Heart left ventricle (tissue), 16 donors: Measurements from ENCODE around the gene DPAGT1. TPM values are rescaled to one million over a fixed set of nuclear protein-coding genes. Genes with fewer than 3 reads are reported as not detected.
A peak's percentile ranks its signal among the peaks of the same experiment; 100 is the strongest.

ENCODE experiments used
- ATAC-seq, 4 donors: fragments of 200-7000 bp; cut with Tn5 transposase; one replicate each; pipeline ENCODE4 v1.9.1; 2020 to 2022; ENCODE audit warnings: moderate library complexity in 4 of 4, mild to moderate bottlenecking in 3 of 4, moderate number of reproducible peaks in 1 of 4
- DNase-seq, 5 donors: peaks; one replicate each; pipeline ENCODE4 v3.0.0-alpha.2; 2020
- H3K27ac ChIP-seq, 12 donors: fragments of 200-600 bp; sonication (generic) in 4 of 12; one replicate each; pipeline versions ENCODE4 v1.5.0 to v1.8.0; 2016 to 2022; ENCODE audit warnings: mild to moderate bottlenecking in 2 of 12
- H3K27me3 ChIP-seq, 9 donors: fragments of 200-600 bp; sonication (generic) in 2 of 9; one replicate each; pipeline versions ENCODE4 v1.5.1 to v1.8.0; 2016 to 2022; ENCODE audit warnings: mild to moderate bottlenecking in 3 of 9
- H3K36me3 ChIP-seq, 9 donors: fragments of 200-600 bp; sonication (generic) in 2 of 9; one replicate each; pipeline versions ENCODE4 v1.5.0 to v1.8.0; 2018 to 2022; ENCODE audit warnings: mild to moderate bottlenecking in 2 of 9
- H3K4me1 ChIP-seq, 12 donors: fragments of 200-600 bp; sonication (generic) in 4 of 12; one replicate each; pipeline versions ENCODE4 v1.5.0 to v1.8.0; 2016 to 2022; ENCODE audit warnings: mild to moderate bottlenecking in 3 of 12
- H3K4me3 ChIP-seq, 12 donors: fragments of 200-600 bp; sonication (generic) in 4 of 12; one replicate each; pipeline versions ENCODE4 v1.5.0 to v1.8.0; 2017 to 2022; ENCODE audit warnings: mild to moderate bottlenecking in 9 of 12, moderate library complexity in 4 of 12
- H3K9me3 ChIP-seq, 12 donors: fragments of 200-600 bp; sonication (generic) in 4 of 12; one replicate each; pipeline versions ENCODE4 v1.5.0 to v1.8.0; 2016 to 2022; ENCODE audit warnings: mild to moderate bottlenecking in 1 of 12
- POLR2A ChIP-seq, 2 donors: fragments of 450-650 bp; IDR thresholded peaks; one replicate each; pipeline ENCODE4 v1.6.1; 2017; ENCODE audit warnings: antibody characterized with exemption in 2 of 2, mild to moderate bottlenecking in 2 of 2, moderate library complexity in 2 of 2
- WGBS, 4 donors: extraction: QIAGEN DNeasy Blood & Tissue Kit in 2 of 4; methylation state at CpG; one replicate each; pipeline versions ENCODE4 v1.1.5 to v1.1.7; 2013 to 2018; 5-methylcytosine and 5-hydroxymethylcytosine counted together
- intact Hi-C, 10 donors: fragments of 100-400 bp; cut with DNase I; formaldehyde crosslinking; loops; one replicate each; pipeline versions ENCODE4 v1.11.1 to v1.14.2; 2022
- polyA plus RNA-seq, 2 donors: library from polyadenylated mRNA; stranded (reverse); fragments of 200-250 nt; gene quantifications; one replicate each; pipeline ENCODE4 v1.2.3, GENCODE V29; 2013
- total RNA-seq, 9 donors: library from RNA; depleted of rRNA in 2 of 9; stranded (reverse); fragments of >200 nt in 2 of 9; fragmentation: NEBNext Ultra II Directional in 3 of 9; extraction: Animal tissue kit (Norgen Biotek cat#: 25700) in 3 of 9; gene quantifications; one replicate each; pipeline versions ENCODE4 v1.1.0 to v1.2.4, GENCODE V29; 2016 to 2023
- TF ChIP-seq, protein P1 (sequence below), 12 donors: fragments of 200-600 bp; sonication (generic) in 4 of 12; IDR thresholded peaks; one replicate each; pipeline versions ENCODE4 v1.5.0 to v1.8.0; 2018 to 2022; ENCODE audit warnings: antibody characterized with exemption in 12 of 12, mild to moderate bottlenecking in 5 of 12
- donor health status: ischemic (EF 13 %, LVEDD 7.1; RV severe dilation, severe dysfunction).
- donor health status: healthy with polysubstance abuse.
- donor health status: DM: no; HTN: yes; CAD: no.
- donor health status: DM: no; HTN: no; CAD: no.
- donor health status: ischemic (EF 25% LVEDD 6.9; RV normal size, moderate dysfunction).
- donor health status: ischemic (EF 25% LVEDD 5.7; RV mildly dilated, moderate dysfunction).
- donor health status: healthy.
- donor health status: DM: yes; HTN: yes; CAD: no.
- donor health status: ischemic (EF 35%, LVEDD 5.7; RV mildly dilated, moderate dysfunction).
- donor health status: nonischemic (EF 11% LVEDD 7.7; RV severe dilation, severe dysfunction).
- donor health status: DM: yes; HTN: yes; CAD: no.
- donor health status: PGD.
- donor health status: ischemic (EF 29% LVEDD 5.4; RV normal size, mild dysfunction).
- donor health status: nonischemic (EF 23%, LVEDD 6.1; RV moderate dilation, normal function).

DPAGT1 gene
- total and polyA plus RNA-seq, 11 donors = 11.2 to 32.9 (median 16.5) TPM

DNA sequence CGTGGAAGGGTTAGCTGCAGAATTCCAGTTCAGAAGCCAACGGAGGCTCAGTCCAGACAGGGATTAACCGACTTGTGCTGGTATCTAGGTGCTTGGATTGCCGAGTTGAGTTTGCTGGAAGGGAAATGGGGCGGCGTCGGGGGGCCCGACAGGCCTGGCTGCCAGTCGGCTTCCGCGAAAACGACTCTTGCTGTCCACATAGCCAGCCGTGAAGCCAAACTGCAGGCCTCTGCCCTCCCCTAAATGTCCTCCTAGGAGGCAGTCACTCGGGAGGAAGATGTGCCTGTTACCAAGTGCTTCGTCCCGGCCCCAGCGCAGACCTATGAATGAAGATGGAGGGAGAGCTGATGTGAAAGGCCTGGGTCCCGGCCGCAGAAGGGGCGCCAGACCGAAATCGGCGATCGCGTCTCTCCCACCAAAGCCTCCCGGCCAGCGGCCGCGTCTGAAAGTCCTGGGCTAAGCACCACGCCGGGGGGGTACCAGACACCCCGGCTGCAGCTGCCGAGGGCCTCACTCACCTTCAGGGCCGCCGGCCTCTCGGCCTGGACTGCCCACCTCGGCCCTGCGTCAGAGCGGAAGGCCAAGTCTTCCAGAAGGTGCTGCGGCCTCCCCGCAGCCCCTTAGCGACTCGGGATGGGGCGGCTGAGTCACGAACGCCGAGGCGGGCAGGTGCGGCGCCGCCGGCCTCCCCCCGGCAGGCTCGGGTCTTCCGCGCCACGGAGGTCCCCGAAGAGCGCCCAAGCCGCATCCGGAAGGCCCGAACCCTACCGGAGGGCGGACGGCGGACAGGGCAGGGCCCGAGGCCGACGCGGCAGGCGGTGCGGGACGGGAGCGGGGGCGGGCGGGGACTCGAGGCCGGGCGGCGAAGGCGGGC lies 7.5 kb downstream of the DPAGT1 start:
- peak in 2 of 4 donors; percentile 13 to 32 for ATAC-seq
- intact Hi-C loops = loop anchor here in 4 of 10 donors (2.0 to 10.0 kb wide), 4 partner anchors 27 to 103 kb away; partner anchors contain the start of gene VPS11 (in 1 of the 4)
- Histone ChIP-seq H3K4me1 (peaks cover 6 to 33% (median 19%) of the 10 kb centered on the region in 12 donors), H3K27me3 (no peaks in the 10 kb centered on the region), H3K36me3 (peaks cover 0 to 50% (median 34%) of the 10 kb centered on the region in 9 donors), H3K9me3 (no peaks in the 10 kb centered on the region), H3K27ac (peak overlapping the region; percentile 60 to 97 (median 89)), H3K4me3 (peak overlapping the region; percentile 62 to 88 (median 77))
- 1 to 3% (median 2%) methylated on average over 27 to 81 of the region's 81 CpGs for WGBS, 4 donors
- peak in 1 of 5 donors; percentile 48 for DNase-seq
- no peak for TF ChIP-seq POLR2A (IDR thresholded peaks at IDR 0.05)
- TF ChIP-seq, protein P1, sequence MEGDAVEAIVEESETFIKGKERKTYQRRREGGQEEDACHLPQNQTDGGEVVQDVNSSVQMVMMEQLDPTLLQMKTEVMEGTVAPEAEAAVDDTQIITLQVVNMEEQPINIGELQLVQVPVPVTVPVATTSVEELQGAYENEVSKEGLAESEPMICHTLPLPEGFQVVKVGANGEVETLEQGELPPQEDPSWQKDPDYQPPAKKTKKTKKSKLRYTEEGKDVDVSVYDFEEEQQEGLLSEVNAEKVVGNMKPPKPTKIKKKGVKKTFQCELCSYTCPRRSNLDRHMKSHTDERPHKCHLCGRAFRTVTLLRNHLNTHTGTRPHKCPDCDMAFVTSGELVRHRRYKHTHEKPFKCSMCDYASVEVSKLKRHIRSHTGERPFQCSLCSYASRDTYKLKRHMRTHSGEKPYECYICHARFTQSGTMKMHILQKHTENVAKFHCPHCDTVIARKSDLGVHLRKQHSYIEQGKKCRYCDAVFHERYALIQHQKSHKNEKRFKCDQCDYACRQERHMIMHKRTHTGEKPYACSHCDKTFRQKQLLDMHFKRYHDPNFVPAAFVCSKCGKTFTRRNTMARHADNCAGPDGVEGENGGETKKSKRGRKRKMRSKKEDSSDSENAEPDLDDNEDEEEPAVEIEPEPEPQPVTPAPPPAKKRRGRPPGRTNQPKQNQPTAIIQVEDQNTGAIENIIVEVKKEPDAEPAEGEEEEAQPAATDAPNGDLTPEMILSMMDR (IDR thresholded peaks at IDR 0.05) = no peak

DNA sequence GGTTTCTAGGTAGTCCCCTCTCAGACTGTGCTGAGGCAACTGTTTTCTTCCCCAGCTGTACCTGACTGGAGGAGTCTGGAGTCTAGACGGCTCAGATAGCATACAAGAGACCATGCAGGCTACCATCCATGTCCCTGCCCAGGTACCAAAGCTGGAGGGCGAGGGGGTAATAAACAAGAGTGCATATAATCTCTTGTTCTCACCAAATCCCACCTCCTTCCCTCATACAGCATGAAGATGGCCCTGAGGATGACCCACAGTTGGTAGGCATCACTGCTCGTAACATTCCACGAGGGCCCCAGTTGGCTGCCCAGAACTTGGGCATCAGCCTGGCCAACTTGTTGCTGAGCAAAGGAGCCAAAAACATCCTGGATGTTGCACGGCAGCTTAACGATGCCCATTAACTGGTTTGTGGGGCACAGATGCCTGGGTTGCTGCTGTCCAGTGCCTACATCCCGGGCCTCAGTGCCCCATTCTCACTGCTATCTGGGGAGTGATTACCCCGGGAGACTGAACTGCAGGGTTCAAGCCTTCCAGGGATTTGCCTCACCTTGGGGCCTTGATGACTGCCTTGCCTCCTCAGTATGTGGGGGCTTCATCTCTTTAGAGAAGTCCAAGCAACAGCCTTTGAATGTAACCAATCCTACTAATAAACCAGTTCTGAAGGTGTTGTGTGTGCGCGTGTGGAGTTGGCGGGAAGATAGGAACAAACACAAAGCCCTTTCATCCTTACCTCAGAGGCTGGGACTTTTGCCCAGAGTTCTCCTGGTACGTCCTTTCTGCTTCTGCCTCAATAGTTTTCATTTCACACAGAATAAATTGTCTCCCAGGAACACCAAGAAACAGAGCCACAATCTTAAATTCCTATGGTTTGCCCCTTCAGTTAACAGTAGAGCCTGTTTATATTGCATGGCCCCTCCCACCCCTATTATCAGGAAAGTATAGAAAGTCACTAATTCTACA lies 8.5 kb downstream of the DPAGT1 start:
- Histone ChIP-seq H3K9me3 (no peaks in the 10 kb centered on the region), H3K4me3 (peak overlapping the region; percentile 62 to 88 (median 77)), H3K27me3 (no peaks in the 10 kb centered on the region), H3K36me3 (peaks cover 0 to 45% (median 31%) of the 10 kb centered on the region in 9 donors), H3K27ac (peak overlapping the region in 9 of 12 donors; percentile 84 to 97 (median 90)), H3K4me1 (peaks cover 6 to 33% (median 19%) of the 10 kb centered on the region in 12 donors)
- no peak for TF ChIP-seq POLR2A (IDR thresholded peaks at IDR 0.05)
- TF ChIP-seq, protein P1 (IDR thresholded peaks at IDR 0.05) = no peak
- DNase-seq = no peak
- intact Hi-C loops = loop anchor here in 1 of 10 donors (5.0 to 10.0 kb wide), 2 partner anchors 34 to 102 kb away; no protein-coding TSS in a partner anchor
- ATAC-seq = no peak
- 50 to 62% (median 58%) methylated on average over 8 to 12 of the region's 12 CpGs for WGBS, 4 donors

DNA sequence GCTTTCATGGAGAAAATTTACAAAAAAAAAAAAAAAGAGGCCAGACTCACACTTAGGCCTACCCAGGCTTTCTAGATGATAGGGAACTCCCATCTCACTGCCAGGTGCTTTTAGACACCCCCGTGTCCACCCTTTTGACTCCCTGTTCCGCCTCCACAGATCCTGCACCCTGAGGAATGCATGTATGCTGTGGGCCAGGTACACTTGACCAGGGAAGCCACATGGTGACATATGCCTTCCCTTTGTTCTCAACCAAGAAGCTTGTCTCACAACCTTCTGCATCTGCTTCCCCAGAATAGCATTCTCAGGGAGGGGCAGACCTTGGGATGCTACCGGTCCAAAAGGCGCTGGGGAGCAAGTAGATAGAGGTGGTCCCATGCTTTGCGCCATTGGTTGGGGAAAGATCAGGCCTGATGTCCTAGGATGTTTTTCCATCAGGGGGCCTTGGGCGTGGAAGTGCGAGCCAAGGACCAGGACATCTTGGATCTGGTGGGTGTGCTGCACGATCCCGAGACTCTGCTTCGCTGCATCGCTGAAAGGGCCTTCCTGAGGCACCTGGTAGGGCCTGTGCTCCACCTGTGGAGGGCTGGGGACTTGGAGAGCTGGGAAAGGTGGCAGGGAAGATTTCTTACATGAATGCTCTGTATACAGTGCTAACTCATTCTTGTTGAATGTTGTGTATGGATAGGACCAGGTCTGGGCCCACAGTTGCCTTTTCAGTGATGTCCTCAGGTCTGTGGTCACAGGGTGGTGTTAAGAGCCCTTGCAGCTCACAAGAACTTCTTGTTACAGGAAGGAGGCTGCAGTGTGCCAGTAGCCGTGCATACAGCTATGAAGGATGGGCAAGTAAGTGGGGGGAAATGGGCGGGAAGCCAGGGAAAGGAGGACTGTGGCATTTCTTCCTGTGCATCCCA lies 9.4 kb downstream of the DPAGT1 start:
- intact Hi-C loops = loop anchor here in 1 of 10 donors (5.0 to 10.0 kb wide), 2 partner anchors 35 to 103 kb away; no protein-coding TSS in a partner anchor
- Histone ChIP-seq H3K36me3 (peaks cover 0 to 35% (median 21%) of the 10 kb centered on the region in 9 donors), H3K4me3 (peak overlapping the region in 1 of 12 donors; percentile 84), H3K27ac (peak overlapping the region in 1 of 12 donors; percentile 97), H3K27me3 (no peaks in the 10 kb centered on the region), H3K4me1 (peaks cover 6 to 33% (median 19%) of the 10 kb centered on the region in 12 donors), H3K9me3 (no peaks in the 10 kb centered on the region)
- TF ChIP-seq, protein P1 (IDR thresholded peaks at IDR 0.05) = no peak
- TF ChIP-seq POLR2A (IDR thresholded peaks at IDR 0.05) = no peak
- no peak for DNase-seq
- WGBS, 4 donors = 82 to 88% (median 87%) methylated on average over 13 of the region's 13 CpGs
- no peak for ATAC-seq
